PC-3 (cell line): ENCODE data around the gene SLC39A10.

Experiments used
- CTCF ChIP-seq: fragments of 300-600 bp; sonication (generic); conservative IDR thresholded peaks from 2 replicates; pipeline ENCODE4 v1.5.1; 2017; ENCODE audit warnings: antibody characterized with exemption, low read depth, mild to moderate bottlenecking, low read length
- EZH2 ChIP-seq: fragments of 300-600 bp; sonication (generic); IDR thresholded peaks from one replicate; pipeline ENCODE4 v1.6.1; 2017; ENCODE audit warnings: antibody characterized with exemption, mild to moderate bottlenecking, low read length; ENCODE audit not compliant: unreplicated experiment
- EZH2phosphoT487 ChIP-seq: fragments of 300-600 bp; sonication (generic); IDR thresholded peaks from 2 replicates; pipeline ENCODE4 v1.6.1; 2018; ENCODE audit warnings: mild to moderate bottlenecking, antibody characterized with exemption, low read length, borderline replicate concordance

- TF ChIP-seq EZH2 (no peak), CTCF (no peak), EZH2phosphoT487 (no peak)
These were observed 65.0 kb downstream of the SLC39A10 start for GRCh38 chr2:195722075-195722474.
